ENCODE measurements around the gene PHF14. TPM values are rescaled to one million over a fixed set of nuclear protein-coding genes. Genes with fewer than 3 reads are reported as not detected.

The PHF14 gene
- polyA plus RNA-seq, 2 of the 4 experiments (the other 2 are of a cell fraction), result 36.7 to 48.0 TPM

DNA sequence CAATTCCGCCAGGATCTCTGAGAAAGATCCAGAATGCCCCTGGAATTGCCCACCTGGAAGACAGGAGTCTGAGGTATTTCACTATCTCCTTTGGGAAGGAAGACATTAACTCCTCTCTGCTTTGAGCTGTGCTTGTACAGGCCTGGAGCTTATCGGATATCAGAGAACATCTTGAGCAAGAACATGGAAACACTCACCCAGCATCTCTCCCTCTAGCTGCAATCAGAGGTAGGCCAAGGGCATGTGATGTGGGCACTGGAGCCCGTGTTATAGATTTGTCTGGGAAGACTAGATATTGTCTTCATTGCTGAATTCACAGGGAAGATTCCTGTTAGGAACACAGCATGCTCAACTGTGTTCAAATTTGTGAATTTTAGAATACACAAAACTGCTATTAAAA lies 233.9 kb downstream of the PHF14 start (continued):
- TF ChIP-seq HEYL (CRISPR knock-in tag; IDR thresholded peaks at IDR 0.05), result no peak
- TF ChIP-seq ZFP36 (IDR thresholded peaks at IDR 0.05; ENCODE audit: borderline replicate concordance, partially characterized antibody), result no peak
- TF ChIP-seq, protein P1, sequence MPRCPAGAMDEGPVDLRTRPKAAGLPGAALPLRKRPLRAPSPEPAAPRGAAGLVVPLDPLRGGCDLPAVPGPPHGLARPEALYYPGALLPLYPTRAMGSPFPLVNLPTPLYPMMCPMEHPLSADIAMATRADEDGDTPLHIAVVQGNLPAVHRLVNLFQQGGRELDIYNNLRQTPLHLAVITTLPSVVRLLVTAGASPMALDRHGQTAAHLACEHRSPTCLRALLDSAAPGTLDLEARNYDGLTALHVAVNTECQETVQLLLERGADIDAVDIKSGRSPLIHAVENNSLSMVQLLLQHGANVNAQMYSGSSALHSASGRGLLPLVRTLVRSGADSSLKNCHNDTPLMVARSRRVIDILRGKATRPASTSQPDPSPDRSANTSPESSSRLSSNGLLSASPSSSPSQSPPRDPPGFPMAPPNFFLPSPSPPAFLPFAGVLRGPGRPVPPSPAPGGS (IDR thresholded peaks at IDR 0.05), result no peak

DNA sequence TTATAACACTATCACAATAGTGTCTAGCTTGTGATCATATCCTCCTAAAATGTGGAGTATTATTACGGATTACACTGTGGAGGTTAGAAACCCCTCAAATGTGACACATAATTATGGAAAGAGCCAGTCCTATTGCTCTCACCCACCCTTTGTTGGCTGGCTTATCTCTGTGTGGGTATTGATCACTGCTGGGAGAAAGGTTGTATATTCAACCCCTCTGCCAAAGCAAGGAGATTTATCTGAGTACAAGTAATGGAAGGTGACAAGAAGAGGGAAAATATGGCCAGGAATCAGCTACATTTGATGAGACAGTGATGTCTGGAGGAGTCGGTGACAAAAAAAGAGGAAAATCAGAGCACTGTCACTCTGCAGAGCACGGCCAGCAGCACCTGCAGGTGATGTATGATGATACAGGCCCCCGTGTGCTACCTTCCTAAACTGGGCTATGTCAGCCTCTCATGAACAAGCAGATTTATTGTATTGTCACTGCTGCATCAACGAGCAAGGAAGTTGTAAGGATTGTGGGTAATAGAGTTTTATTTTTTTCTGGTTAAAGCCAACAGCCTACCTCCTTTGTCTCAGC lies 235.3 kb downstream of the PHF14 start:
- Histone ChIP-seq H3K4me1 (0 out of 3 replicates have a peak, but pooled peaks cover 5% of the 10 kb centered on the region), H3K9me3 (no peaks in the 10 kb centered on the region), H3K27ac (no peak overlapping the region), H3K4me2 (no peak overlapping the region), H3K4me3 (no peak overlapping the region)
- ATAC-seq (no peak), DNase-seq (ENCODE audit: low read depth in 1 of 2, low spot score in 1 of 2) (no peak), FAIRE-seq (no peak)
- TF ChIP-seq, protein P2, sequence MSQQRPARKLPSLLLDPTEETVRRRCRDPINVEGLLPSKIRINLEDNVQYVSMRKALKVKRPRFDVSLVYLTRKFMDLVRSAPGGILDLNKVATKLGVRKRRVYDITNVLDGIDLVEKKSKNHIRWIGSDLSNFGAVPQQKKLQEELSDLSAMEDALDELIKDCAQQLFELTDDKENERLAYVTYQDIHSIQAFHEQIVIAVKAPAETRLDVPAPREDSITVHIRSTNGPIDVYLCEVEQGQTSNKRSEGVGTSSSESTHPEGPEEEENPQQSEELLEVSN (IDR thresholded peaks at IDR 0.05; ENCODE audit: borderline replicate concordance, low read depth), result no peak
- TF ChIP-seq HEYL (CRISPR knock-in tag; IDR thresholded peaks at IDR 0.05) (no peak), ESRRA (IDR thresholded peaks at IDR 0.05; ENCODE audit: borderline replicate concordance, low read length) (no peak), PHF8 (IDR thresholded peaks at IDR 0.05; ENCODE audit: borderline replicate concordance, low read depth) (no peak), HOXB13 (CRISPR knock-in tag; IDR thresholded peaks at IDR 0.05; ENCODE audit: low read depth) (no peak), HDAC2 (IDR thresholded peaks at IDR 0.05) (no peak), ZC3H11A (IDR thresholded peaks at IDR 0.05) (no peak), CBX2 (IDR thresholded peaks at IDR 0.05; ENCODE audit: borderline replicate concordance, low read depth) (no peak), CHD4 (IDR thresholded peaks at IDR 0.05; ENCODE audit: borderline replicate concordance) (no peak), RFX5 (IDR thresholded peaks at IDR 0.05) (no peak), RNF2 (IDR thresholded peaks at IDR 0.05; ENCODE audit: borderline replicate concordance, low read depth) (no peak), JUNB (IDR thresholded peaks at IDR 0.05) (no peak)
- 55% methylated on average over 5 of the region's 5 CpGs for WGBS (ENCODE audit: missing lambda C conversion rate)
- ChIA-PET CTCF (no interaction called here), POLR2A (no interaction called here)

DNA sequence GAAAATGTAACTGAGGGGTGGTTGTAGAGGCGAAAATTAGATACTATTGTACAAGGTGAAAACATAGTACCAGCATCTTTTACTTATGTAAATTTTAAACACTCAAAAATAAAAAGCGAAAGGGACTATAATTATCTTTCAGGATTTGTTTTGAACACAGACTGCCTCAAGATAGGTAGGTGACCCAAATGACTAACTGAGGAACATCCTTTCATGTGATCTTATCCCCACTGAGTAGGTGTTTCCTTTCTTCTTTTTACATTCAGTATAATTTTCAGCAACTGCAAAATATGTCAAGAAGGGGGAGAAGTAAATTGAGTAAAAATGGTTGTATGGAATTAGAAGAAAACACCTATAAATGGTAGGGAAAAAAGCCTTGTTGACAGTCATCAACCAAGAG lies 236.7 kb downstream of the PHF14 start:
- ATAC-seq, result no peak
- TF ChIP-seq RARB (CRISPR knock-in tag; IDR thresholded peaks at IDR 0.05) (no peak), TP53 (CRISPR knock-in tag; IDR thresholded peaks at IDR 0.05) (no peak), FOSB (CRISPR knock-in tag; IDR thresholded peaks at IDR 0.05) (no peak), HEYL (CRISPR knock-in tag; IDR thresholded peaks at IDR 0.05) (no peak), HDAC2 (IDR thresholded peaks at IDR 0.05) (no peak), FOXS1 (CRISPR knock-in tag; IDR thresholded peaks at IDR 0.05) (no peak), MAZ (IDR thresholded peaks at IDR 0.05; ENCODE audit: borderline replicate concordance, low read depth, low read length) (no peak), CBX2 (IDR thresholded peaks at IDR 0.05; ENCODE audit: borderline replicate concordance, low read depth) (no peak), RAD21 (conservative IDR thresholded peaks at IDR 0.05 in 1 of 2, IDR thresholded peaks at IDR 0.05 in 1 of 2) (no peak), HOXA7 (CRISPR knock-in tag; IDR thresholded peaks at IDR 0.05) (no peak)
- TF ChIP-seq, protein P2 (IDR thresholded peaks at IDR 0.05; ENCODE audit: borderline replicate concordance, low read depth), result no peak
- WGBS (ENCODE audit: missing lambda C conversion rate), result 59% methylated on average over 2 of the region's 2 CpGs

More for the DNA sequence above, 236.7 kb downstream of the PHF14 start:
- Histone ChIP-seq H3K9me3 (no peaks in the 10 kb centered on the region), H3K4me3 (no peak overlapping the region), H3K27ac (no peak overlapping the region), H3K4me1 (0 out of 3 replicates have a peak, but pooled peaks cover 5% of the 10 kb centered on the region), H3K4me2 (no peak overlapping the region)
- CTCF ChIA-PET, result interaction anchor here (0.9 to 3.2 kb wide), 4 partner anchors 10 to 221 kb away, joined by 3 to 25 read pairs (median 14); no protein-coding TSS in a partner anchor
- POLR2A ChIA-PET, result no interaction called here
- FAIRE-seq (no peak), DNase-seq (ENCODE audit: low read depth in 1 of 2, low spot score in 1 of 2) (no peak)

All from A549 (cell line).